Renal pelvis (tissue), 4 donors: ENCODE results near the gene HOXA13. TPM values are rescaled to one million over a fixed set of nuclear protein-coding genes. Genes with fewer than 3 reads are reported as not detected.

Experiments used
- DNase-seq: peaks from one replicate; pipeline ENCODE4 v3.0.0-alpha.2; 2013
- polyA plus RNA-seq, 3 donors: library from polyadenylated mRNA; unstranded; fragments of 120-200 nt; gene quantifications; one replicate each; pipeline ENCODE4 v1.2.1, GENCODE V29; 2013; ENCODE audit not compliant: insufficient read length in 3 of 3

The HOXA13 gene
- polyA plus RNA-seq, 3 donors = 0.03 TPM; not detected in 2

GRCh38 chr7:27207348-27207985, 7.6 kb upstream of the HOXA13 start:
- DNase-seq = no peak

- no peak for DNase-seq
Observed at GRCh38 chr7:27205325-27206280, 5.7 kb upstream of the HOXA13 start.

GRCh38 chr7:27204851-27205322, 5.0 kb upstream of the HOXA13 start:
- DNase-seq = no peak

- DNase-seq = no peak
Observed at GRCh38 chr7:27203964-27204594, 4.2 kb upstream of the HOXA13 start.

GRCh38 chr7:27203365-27203953, 3.6 kb upstream of the HOXA13 start:
- no peak for DNase-seq

- no peak for DNase-seq
Observed at GRCh38 chr7:27202862-27203134, 2.9 kb upstream of the HOXA13 start.

- no peak for DNase-seq
Observed at GRCh38 chr7:27202018-27202861, 2.3 kb upstream of the HOXA13 start.

GRCh38 chr7:27201580-27202017, 1.7 kb upstream of the HOXA13 start:
- DNase-seq = no peak

GRCh38 chr7:27200761-27201579, 1.1 kb upstream of the HOXA13 start:
- DNase-seq = no peak

- no peak for DNase-seq
Observed at GRCh38 chr7:27198871-27199801, 755 bp downstream of the HOXA13 start.

- no peak for DNase-seq
Observed at GRCh38 chr7:27198138-27198841, 1.6 kb downstream of the HOXA13 start.

- no peak for DNase-seq
Observed at GRCh38 chr7:27197137-27198042, 2.5 kb downstream of the HOXA13 start.

GRCh38 chr7:27196287-27196767, 3.6 kb downstream of the HOXA13 start:
- peak; percentile 82 for DNase-seq

GRCh38 chr7:27194686-27195379, 5.1 kb downstream of the HOXA13 start:
- no peak for DNase-seq

- DNase-seq = no peak
Observed at GRCh38 chr7:27194002-27194352, 5.9 kb downstream of the HOXA13 start.

- DNase-seq = no peak
Observed at GRCh38 chr7:27193335-27194001, 6.4 kb downstream of the HOXA13 start.
